GM18868 (cell line): ENCODE data around the gene VGLL3.

Experiments used
- ATAC-seq: cut with Tn5 transposase; IDR thresholded peaks from one replicate; pipeline ENCODE4 v1.9.1; 2021; ENCODE audit warnings: mild to moderate bottlenecking, moderate library complexity; ENCODE audit not compliant: unreplicated experiment

VGLL3 gene

DNA sequence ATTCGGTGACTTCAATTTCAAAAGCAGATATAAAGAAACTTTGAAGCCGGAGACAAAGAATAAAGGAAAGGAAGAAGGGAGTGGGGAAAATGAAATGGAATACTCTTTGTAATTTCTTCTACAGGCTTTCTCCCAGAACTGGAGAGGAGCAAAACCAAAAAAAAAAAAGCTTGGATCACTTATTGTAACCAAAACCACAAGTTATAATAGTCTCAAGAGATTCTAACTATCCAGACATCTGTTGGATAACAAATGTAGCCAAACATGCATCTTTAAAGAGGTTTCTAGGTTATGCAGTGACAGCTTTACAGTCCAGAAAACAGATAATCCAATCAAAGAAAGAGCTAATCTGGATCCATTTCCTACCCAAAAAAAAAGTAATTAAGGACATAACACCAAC is 36.2 kb downstream of the VGLL3 start:
- no peak for ATAC-seq

DNA sequence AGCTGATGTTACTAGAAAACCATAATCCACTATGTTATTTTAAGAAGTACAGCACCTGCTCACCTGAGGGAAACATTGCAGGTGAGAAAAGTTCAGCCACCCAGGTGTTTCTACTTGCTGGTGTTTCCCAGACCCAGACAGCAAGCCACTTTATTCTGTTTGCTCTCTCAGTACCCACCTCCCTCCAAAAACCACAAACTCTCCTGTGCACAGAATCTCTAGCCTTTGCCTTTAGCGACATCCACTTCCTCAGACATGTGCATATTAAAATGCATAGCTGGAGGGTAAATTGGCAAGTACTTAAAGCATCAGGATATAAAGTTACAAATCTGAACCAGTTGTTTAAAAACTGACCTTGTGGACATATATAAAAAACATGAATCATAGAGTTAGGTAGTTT is 36.7 kb downstream of the VGLL3 start:
- no peak for ATAC-seq

DNA sequence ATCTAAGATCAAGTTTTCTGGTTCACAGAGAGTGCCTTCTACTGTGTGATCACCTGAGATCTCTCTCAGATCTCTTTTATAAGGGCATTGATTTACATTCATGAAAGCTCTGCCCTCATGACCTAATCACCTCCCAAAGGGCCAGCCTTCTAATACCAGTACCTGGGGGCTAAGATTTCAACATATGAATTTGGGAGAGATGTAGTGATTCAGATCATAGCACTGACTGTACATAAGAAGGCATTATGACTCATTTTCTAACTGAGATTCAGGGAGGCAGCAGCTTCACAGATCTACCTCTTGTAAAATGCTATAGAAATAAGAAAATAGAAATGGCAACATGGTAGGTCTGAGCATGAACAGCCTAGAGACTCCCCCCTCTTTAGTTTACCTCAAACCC is 39.6 kb downstream of the VGLL3 start:
- ATAC-seq, result no peak

GRCh38 chr3:86950717-86951116 is 40.2 kb downstream of the VGLL3 start:
- no peak for ATAC-seq

GRCh38 chr3:86949850-86950249 is 41.1 kb downstream of the VGLL3 start:
- no peak for ATAC-seq

GRCh38 chr3:86948822-86949221 is 42.1 kb downstream of the VGLL3 start:
- no peak for ATAC-seq

- ATAC-seq, result no peak
Observed at GRCh38 chr3:86942206-86942605, 48.7 kb downstream of the VGLL3 start.

- ATAC-seq, result no peak
Observed at GRCh38 chr3:86938416-86939105, 52.4 kb downstream of the VGLL3 start.

DNA sequence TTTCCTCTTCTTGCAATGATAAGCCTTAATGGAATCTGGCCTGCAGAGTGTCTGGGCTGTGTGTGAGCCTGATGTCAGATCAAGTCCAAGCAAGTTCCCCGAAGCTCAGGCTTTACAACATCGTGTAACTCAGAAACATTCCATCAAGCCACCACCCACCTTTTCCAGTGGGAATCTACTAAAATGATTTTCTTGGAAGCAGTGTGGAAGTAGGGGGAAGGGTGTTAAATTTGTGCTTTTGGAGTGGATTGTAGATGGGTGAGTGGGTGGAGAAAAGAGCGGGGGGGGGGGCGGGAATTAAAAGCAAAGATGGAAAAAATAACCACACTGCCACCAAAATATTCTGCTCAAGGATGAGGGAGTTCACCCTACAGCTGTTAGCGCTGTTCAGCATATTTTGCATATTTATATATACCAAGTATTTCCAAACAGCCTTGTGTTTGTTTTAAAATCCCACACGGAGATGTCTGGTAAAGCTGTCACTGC is 53.6 kb downstream of the VGLL3 start:
- no peak for ATAC-seq

DNA sequence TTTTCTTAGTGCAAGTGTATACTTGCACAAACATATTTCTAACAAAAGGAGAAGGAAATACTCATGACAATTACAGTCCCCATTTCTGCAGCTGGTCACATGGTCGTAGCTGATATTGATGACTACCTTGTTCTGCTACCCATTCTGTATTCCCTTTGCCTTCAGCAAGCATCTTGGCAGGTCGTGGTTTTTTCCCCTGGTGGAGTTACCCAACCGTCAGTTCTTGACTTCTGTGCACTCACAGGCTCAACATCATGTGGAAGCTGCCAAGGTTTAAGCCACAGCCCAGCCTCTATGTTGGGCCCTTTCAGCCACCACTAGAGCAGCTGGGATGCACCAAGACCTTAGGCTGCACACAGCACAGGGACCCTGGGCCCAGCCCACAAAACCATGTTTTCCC is 56.1 kb downstream of the VGLL3 start:
- no peak for ATAC-seq

DNA sequence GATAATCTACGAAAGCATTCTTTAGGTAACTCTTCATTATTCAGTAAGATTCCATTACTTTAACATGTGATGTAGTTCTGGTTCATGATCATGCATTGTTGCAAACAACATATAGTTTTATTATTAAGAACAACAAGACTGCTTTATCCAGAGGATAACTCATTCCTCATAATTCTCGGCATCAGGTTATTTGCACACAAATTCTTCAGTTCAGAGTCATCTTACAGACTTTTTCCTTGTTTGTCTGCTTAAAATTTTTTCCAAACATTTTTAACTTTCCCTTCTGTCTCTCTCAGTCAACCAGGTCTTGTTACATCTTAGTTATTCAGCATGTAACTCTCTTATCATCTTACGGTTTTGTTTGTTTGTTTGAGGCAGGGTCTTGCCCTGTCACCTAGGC is 60.1 kb downstream of the VGLL3 start:
- no peak for ATAC-seq

- ATAC-seq, result no peak
Observed at GRCh38 chr3:86930181-86930580, 60.8 kb downstream of the VGLL3 start.

- ATAC-seq, result no peak
Observed at GRCh38 chr3:86929046-86929445, 61.9 kb downstream of the VGLL3 start.

DNA sequence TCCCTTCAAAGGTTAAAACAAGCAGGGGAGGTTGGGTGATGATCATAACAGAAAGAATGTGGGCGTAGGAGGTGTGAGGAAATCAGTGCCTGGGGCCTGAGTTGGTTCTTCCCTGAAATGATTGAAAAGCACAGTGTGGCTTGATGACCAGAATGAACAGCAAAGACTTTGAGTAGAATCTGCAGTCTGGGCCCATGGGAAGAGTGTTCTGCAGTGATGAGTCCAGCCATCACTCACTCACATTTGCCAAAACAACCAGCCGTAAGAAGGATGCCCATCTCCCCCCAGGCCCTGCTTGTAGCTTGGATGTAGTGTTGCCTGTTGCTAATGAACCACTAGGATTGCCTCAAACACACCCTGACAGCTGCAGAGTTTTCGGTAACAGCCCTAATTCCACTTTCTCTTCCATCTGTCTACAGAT is 67.9 kb downstream of the VGLL3 start:
- ATAC-seq, result no peak

DNA sequence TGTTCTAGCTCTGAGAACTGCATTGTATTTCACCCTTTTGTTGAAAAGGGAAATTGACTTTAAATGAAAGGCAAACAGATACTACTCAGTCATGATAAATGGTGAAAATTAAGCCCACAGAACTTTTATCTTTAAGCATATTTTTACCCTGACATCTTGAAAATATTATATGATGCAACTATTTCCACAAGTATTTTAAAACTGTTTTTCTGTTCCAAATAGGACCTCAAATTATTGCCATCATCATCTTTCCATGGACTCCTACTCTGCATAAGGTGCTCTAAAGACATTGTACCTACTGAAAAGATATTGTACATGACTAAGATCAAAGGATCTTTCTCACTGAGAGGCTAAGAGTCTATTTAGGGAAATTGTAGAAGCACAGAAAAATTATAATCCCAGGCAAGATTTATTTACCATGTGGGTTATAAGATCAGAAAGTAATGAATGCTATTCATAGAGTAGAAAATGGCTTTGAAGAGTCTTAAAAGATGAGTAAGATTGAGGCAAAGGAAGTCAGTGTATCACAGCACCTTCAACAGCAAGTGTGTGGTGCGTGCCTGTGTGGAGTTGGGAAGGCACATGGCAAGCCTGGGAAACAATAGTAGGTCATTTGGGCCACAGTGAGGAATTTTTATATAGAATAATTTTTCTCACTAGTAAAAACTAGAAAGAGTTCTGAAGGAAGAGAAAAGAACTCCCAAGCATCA is 68.8 kb downstream of the VGLL3 start:
- ATAC-seq, result no peak

GRCh38 chr3:86914670-86915069 is 76.3 kb downstream of the VGLL3 start:
- no peak for ATAC-seq

DNA sequence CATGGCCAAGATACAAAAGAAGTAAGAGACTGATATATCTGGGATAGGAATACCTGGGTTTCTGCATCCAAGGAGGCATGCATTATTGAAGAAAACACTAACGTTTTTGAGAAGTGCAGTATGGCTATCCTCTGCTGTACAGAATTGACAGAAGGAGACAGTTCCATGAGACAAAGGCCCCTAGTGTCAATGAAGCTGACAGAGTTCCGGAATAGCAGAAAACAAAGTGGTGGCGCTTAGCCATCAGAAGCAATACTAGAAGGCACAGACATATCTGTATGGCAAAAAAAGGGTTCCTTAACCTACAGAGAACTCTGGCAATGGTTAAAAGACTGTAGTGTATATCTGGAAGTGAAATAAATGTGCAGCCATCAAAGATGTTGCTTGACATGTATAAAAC is 77.8 kb downstream of the VGLL3 start:
- no peak for ATAC-seq

GRCh38 chr3:86895202-86895601 is 95.7 kb downstream of the VGLL3 start:
- ATAC-seq, result no peak

- ATAC-seq, result no peak
Observed at GRCh38 chr3:86890741-86891396, 100.1 kb downstream of the VGLL3 start.
